Hematopoietic multipotent progenitor cell treated with erythropoietin and hydrocortisone succinate and interleukin-3 and kit ligand, for 8 days (in vitro differentiated cells): ENCODE data around the gene MYO7A.

ENCODE experiments used
- DNase-seq: peaks from one replicate; pipeline ENCODE4 v3.0.0-alpha.2; 2015

MYO7A gene

DNA sequence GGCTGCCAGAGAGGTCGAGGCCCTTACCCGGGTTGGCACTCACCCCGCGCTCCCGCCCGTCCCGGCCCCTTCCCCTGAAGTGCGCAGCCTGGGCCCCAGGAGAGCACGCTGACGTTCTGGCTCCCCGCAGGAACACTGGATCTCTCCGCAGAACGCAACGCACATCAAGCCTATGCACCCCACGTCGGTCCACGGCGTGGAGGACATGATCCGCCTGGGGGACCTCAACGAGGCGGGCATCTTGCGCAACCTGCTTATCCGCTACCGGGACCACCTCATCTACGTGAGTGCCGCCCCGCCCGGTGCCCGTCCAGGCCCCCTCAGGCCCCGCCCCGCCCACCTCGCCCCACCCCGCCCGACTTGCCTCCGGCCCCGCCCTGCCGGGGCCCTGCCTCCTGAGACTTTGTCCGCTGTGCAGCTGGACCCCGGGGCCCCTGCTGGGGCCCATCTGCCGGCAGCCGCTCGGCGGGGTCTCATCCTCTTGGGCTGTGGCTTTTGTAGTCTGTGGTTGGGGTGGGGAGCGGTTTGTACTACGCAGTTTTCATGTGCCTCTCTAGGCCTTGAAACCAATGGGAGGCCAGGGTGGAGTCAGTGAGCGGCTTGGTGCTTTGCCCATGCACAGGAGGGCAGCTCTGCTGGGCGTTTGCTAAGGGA is 19.7 kb downstream of the MYO7A start:
- DNase-seq: peak; percentile 41

DNA sequence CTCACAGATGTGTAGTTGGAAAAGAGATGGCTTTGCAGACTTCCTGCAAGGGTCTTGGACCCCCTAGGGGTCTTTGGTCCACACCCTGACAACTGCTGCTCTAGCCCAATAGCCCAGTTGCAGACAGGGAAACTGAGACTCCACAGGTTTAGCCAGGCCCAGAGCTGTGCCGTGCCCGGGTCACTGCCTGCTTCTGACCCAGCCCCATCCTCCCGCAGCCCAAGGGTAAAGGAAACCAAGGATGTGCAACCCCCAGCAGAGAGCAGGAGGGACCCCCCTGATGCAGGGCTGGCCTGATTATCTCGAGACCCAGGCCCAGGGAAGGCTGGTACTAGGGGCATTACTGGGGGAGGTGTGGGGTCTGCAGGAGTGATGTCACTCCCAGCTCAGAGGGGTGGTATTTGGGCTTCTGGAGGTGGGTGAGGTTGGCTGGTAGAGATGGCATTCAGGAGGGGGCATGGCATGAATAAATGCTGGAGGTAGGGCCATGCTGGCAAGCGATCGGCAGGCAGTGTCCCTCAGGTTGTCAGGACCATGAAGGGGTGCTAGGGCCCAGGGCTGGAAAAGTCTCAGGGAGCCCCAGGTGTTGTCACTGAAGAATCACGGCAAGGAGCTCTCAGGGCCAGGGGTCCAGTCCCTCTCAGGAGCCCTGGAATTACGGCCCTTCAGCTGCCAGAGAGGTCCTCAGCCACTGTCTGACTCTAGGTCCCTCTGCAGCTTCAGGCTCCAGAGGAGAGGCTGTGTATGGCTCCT is 21.1 kb downstream of the MYO7A start:
- no peak for DNase-seq

DNA sequence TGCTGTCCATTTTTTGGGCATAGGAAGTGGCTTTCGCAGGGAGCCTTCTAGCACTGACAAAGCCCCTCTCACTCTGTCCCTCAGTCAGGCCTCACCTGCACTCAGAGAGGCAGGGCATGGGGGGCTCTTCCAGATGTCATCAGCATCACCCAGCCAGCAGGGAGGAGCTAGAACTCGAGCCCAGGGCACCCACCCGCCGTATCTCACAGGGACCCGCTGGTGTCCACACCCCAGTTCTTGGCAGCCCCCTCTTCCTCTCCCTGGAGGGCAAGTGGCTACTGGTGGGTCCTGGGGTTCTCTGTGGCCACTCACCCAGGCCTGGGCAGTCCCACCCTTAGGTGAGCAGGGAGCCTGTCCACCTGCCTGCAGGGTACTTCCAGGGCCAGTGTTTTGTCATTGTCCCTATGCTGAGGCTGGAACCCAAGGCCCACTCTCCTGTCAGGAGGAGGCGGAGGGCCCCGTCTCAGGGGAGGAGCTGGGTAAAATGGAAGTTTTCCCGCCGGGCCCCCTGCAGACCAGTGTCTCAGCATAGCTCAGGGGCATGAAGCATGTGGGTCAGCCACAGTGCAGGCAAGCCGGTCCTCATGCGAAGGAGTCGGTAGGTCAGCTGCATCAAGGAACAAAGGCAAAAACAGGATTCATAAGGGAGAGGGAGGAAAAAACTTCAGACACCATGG is 21.8 kb downstream of the MYO7A start:
- no peak for DNase-seq

DNA sequence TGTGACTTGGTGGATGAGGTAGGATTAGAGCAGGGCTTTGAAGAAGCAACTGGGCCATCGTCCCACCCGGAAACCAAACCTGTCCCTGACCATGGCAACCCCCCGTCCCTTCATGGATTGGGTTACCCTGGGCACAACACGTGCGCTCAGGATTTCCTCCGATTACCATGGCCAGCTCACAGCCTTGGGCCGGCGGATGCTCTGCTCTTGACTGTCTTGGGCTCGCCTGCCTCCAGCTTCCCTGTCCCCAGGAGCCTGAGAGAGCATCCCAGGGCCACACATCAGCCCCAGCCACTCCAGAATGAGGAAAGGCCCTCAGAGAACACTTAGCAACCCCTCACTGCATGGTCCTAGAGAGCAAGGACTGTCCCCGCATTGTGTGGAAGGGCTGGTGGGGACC is 22.8 kb downstream of the MYO7A start:
- DNase-seq: no peak

DNA sequence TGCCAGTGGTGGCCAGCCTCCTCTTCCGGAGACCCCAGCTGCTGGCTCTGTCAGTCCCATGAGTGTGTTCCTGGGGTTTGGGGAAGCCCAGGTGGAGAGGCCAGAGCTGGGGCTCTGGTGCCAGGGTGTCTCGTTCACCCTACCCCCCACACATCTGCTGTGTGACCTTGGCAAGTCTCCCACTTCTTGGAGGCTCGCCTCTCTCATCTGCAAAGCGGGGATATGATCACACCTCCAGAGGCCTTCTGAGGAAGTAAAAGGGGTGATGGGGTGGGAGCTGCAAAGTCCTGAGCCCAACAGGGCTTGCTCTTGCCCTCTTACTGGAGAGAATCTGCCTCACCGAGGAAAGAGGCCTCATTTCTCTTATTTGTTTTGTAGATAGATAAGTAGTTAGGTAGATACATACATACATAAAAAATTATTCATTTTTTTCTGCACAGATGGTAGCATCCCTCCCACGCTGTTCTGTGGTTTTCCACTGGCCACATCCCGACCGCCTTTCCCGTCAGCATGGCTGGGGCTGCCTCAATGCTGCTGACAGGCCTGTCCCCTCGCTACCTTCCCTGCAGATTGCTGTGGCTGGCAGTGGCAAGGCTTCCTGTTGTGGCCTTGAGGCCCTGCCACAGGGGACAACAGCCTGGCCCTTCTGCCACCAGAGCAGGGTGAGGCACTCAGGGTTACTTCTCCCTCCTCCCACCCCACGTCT is 23.9 kb downstream of the MYO7A start:
- DNase-seq: peak; percentile 27

DNA sequence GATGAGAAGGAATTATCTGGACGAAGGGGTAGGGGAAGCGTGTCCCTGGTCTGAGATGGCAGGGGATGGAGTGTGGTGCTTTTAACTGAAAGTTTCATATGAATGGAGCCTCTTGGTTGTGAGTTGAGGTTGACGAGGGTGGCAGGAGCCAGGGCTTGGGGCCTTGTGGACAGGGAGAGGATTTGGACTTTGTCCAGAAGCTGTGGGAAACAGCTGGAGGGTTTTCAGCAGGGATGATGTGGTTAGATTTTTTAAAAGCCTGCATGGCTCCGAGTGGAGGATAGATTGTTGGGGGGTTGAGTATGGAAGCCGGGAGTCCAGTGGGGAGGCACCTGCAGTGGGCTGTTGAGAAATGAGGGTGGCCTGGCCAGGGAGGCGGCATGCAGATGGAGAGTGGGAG is 24.8 kb downstream of the MYO7A start:
- no peak for DNase-seq

DNA sequence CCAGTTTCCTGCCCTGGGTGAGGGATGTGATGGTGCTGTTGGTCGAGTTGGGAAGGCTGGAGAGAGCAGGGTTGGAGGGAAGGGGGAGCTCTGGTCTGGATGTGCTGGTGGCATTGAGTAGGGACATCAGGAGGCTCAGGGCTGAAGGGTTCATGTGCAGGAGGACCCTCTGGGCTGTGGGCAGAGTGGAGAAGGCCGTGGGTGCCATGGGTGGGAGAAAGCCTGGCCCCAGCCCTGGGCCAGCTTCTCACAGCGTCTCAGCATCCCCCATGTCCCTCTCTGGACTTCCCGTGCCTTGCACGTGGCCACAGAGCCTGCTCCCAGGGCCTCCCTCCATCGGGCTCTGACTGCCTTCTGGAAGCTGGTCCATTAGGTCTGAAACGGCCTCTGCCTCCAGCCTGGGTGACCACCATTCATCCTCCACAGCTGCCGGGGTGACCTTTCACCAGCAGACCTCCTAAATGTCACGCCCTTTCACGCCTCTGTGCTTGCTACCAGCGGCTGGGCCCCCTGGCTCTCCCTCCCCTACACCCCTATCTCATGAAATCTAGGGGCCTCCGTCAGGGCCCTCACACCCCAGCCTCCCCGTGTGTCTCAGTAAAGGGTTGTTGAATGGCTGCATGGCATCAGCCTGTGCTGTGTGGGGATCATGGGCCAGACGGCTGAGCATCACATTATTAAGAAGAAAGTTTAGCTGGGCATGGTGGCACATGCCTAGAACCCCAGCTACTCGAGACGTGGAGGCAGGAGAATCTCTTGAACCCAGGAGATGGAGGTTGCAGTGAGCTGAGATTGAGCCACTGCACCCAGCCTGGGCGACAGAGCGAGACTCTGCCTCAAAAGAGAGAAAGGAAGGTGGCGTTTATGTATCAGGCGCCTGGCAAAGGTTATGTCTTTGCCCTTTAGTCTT is 25.5 kb downstream of the MYO7A start:
- DNase-seq: no peak

DNA sequence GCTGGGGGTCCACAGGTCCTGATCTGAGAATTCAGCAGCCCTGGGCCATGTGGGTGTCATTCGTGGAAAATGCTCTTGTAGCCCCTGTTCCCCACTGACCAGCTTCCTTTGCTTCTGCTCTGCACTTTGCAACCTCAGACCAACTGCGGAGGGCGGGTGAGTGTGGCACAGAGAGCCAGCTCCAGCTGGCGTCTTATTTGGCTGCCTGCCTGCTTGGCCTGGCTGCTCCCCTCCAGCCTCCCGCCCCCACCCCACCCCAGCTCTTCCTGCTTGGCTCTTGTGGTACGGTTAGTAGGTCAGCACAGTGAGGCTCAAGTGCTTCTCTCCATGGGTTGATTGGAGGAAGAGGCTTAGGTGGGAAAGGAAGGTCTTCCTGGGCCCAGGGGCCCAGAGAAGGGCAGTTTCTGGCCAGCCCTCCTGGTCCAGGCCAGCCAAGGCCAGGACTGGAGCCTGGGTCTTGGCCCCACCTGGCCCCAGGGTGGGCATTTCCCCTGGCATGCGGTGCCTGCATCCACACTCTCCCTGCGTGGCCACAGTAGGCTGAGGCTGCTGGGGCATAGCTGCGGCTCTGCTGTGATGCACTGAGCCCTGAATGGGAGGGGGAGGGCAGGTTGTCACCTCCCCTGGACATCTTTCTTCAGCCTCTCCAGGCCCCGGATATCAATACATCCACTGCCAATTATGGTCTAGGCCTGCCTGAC is 26.5 kb downstream of the MYO7A start:
- no peak for DNase-seq

DNA sequence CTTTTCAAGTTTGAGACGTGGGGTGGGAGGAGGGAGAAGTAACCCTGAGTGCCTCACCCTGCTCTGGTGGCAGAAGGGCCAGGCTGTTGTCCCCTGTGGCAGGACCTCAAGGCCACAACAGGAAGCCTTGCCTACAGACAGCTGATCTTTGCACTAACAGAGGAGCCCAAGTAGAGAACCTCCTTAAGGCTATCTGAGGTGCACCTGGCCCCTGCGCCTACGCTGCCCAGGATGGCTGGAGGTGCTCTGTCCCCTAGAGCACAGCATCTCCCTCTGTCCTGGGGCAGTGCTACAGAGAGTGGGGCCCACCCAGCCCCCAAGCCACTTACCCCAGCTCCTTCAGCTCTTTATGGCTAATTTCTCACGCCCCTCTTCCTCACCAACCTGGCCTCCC is 27.0 kb downstream of the MYO7A start:
- no peak for DNase-seq

DNA sequence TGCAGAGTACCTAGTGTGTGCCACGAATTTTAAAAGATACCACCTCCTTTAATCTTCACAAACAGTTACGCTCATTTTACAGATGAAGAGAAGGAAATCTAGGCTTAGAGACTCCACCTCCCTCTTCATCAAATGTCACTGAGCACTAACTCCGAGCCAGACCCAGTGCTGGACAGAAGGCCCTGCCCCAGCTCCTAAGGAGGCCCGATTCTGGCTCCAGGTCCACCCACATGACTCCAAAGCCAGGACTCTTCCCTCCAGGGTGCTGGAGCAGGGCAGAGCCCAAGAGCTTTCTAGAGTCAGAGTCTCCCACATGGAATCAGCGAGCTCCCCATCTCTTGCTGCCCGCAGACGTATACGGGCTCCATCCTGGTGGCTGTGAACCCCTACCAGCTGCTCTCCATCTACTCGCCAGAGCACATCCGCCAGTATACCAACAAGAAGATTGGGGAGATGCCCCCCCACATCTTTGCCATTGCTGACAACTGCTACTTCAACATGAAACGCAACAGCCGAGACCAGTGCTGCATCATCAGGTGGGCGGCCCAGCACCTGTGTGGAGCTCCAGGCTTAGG is 27.6 kb downstream of the MYO7A start:
- no peak for DNase-seq

DNA sequence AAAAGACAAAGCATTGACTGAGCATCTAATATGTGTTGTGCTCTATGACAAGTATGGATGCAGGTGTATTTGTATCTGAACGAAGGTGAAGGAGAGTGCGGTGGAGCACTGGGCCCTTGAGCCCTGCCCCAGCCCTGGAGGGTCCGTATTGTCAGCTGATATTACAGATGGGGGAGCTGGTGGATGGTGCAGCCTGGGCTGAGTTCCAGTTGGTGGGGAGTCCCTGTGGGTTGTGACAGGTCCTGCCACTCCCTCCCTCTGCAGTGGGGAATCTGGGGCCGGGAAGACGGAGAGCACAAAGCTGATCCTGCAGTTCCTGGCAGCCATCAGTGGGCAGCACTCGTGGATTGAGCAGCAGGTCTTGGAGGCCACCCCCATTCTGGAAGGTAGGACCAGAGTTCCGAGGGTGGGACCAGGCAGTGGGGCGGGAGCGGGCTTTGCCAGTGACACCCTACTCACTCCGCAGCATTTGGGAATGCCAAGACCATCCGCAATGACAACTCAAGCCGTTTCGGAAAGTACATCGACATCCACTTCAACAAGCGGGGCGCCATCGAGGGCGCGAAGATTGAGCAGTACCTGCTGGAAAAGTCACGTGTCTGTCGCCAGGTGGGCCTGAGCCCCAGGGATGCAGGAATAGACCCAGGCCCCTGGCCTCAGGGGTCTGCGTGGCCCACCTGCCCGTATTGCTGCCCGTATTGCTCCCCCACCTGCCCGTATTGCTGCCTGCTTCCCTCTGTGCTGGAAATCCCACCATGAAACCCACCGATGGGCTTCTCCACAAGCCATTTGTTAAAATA is 28.6 kb downstream of the MYO7A start:
- DNase-seq: no peak

DNA sequence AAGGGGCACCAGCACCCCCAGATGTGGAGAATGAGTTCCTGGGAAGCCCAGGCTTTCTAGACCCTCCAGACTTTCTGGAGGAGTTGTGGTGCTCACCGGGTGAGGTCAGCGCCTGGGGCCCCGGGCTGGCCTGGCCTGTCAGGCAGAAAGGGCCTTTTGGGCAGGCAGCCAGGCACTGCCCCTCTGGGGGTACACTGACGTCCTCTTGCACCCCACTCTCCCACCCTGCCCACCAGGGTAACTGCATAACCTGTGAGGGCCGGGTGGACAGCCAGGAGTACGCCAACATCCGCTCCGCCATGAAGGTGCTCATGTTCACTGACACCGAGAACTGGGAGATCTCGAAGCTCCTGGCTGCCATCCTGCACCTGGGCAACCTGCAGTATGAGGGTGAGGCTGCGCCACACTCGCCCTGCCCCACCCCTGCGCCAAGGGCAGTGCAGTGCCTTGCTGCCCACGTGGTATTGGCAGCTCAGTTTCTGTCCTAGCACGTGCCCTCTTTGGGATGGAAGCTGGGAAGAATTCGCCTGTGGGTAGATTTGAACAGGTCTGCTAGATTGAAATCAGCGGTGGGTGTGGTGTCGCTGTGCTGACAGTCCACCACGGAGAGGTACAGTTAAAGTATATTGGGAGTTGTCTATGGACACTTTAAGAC is 30.1 kb downstream of the MYO7A start:
- no peak for DNase-seq

DNA sequence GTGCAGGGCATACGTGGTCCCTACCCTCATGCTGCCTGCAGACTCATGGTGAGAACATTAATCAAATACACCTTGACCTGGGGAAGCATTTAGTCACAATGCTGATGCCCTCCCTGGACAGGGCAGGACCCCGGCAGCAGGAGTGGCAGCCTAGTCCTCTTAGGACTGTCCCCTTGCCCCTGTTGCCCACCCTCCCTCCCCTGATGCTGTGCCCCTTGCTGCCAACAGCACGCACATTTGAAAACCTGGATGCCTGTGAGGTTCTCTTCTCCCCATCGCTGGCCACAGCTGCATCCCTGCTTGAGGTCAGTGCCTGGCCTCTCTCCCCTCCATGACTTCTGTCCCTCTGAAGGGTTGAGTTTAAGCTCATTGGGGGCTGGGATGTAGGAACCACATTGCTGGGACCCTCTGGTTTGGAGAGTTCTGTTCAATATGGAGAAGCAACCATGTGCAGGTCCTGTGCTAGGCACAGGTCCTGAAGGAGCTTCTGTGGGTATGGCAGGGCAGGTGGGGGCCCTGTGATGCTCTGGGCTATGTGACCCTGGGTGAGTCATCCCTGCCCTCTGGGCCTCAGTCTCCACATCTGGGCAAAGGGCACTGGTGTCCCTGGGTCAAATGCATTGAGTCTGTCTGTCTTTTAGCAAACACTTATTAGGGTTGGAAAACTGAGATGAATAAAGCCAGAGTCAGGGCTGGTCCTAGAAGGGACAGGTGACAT is 31.3 kb downstream of the MYO7A start:
- DNase-seq: no peak

DNA sequence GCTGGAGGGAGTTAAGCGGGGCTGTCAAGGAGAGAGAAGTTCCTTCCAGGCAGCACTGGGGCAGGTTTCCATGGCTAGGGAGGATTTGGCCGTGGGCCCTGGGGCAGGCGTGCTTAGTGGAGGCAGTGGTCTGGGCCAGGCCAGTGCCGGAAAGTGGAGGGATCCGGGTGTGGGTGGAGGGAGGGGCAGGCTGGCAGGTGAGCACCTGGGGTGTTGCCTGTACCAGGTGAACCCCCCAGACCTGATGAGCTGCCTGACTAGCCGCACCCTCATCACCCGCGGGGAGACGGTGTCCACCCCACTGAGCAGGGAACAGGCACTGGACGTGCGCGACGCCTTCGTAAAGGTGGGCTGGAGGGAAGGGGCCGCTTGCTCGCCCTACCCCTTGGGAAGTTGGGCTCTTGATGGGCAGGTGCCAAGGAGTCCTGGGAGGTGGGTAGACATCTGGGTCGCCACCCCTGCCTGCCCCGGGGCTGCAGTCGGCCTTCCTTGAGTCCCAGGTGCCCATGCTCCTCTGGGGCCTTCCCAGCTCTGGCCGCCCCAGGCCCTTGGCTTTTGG is 32.0 kb downstream of the MYO7A start:
- no peak for DNase-seq

DNA sequence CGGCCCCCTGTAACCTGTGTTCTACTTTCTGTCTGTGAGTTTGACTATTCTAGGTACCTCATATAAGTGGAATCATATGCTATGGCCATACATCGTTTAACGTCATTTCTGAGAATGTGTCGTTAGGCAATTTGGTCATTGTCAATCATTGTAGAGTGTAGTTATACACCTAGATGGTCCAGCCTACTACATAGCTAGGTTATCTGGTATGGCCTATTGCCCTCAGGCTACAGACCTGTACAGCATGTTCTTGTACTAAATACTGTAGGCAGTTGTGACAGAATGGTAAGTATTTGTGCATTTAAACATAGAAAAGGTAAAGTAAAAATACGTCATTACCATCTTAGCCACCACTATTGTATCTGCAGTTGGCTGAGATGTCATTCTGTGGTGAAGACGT is 35.2 kb downstream of the MYO7A start:
- no peak for DNase-seq

DNA sequence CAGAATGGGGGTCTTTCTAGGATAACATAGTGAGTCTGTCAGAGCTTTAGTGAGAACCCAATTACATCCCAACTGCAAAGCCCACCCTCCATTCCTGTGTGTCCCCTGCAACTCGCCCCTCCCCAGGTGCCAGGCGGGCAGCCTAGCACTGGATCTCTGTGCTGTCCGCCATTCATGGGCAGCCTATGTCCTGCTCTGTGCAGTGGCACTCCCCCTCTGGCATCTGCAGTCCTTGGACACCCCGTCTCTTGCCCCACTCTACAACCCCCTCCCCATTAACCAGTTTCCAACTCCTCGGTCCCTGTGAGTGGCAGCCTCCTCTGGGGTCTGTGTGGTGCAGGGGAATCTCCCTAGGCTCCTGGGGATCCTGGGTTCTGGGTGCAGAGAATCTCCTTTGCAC is 37.0 kb downstream of the MYO7A start:
- no peak for DNase-seq

DNA sequence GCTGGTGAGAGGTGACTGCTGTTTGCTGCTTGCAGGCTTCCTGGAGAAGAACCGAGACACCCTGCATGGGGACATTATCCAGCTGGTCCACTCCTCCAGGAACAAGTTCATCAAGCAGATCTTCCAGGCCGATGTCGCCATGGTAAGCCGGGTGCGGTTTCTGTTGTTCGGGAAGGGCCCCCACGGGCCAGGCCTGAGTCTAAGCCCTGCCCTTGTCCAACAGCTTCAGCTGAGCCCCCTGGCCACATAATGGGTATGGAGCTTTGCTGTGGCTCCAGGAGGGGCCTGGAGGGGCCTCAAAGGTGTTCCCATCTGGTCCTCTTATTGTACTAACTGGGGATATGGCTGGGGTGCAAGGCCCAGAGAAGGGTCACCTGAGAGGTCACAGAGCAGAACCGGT is 38.0 kb downstream of the MYO7A start:
- DNase-seq: no peak

DNA sequence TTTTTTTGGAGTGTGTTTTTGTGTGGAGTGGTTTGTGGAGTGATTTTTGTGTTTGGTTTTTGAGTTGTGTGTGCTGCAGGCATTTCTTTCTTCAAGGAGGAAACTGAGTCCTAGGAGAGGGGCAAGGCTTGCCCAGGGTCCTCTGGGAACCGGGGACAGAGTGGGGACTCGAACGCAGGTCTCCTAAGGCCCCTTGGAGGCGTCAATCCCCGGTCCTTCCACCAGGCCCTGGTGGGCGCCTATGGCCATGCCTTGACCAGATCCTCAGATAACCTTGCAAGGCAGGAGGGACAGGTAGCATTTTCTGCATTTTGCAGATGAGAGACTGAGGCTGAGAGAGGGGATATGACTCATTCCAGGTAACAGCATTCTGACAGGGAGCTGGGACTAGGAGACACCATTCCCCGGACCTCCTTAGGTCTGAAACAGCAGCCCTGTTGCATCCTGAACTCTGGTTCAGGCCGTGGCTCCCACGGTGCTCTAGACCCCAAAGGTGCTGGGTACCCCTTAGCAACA is 39.1 kb downstream of the MYO7A start:
- no peak for DNase-seq

DNA sequence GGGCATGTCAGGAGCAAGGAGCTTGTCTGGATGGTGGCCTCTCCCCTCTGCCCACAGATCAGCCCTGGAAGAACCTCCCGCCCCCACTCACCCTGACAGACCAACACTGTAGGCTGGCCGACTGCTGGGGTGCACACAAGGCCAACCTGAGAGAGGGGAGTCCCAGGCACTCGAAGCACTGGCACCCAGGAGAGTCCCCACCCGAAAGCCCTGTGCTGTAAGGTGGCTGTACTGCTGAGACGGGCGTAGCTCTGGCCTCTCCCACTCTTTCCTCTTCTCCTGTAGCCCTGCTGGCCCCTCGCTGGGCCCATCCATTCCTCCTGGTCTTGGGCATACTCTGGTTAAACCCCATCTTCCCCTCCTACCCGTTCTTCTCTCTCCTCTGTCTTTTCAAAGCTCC is 39.7 kb downstream of the MYO7A start:
- no peak for DNase-seq
